Fibroblast of lung (primary cell): ENCODE measurements around the gene INHBC. TPM values are rescaled to one million over a fixed set of nuclear protein-coding genes. Genes with fewer than 3 reads are reported as not detected.
"Not testable (repeated sequence)": the region's sequence is repeated elsewhere in the genome, so short reads cannot be mapped to it uniquely, and the experiment has no call there.

ENCODE experiments used
- DNase-seq, 2 donors: peaks; one replicate each; pipeline versions ENCODE4 v3.0.0 to v3.0.0-alpha.2; 2010; ENCODE audit warnings: low read depth in 2 of 2
- H2AFZ ChIP-seq: 2 replicates; pipeline ENCODE4 v1.5.1; 2012; ENCODE audit warnings: low read length, control low read depth, inconsistent platforms
- H3K27ac ChIP-seq: 2 replicates; pipeline ENCODE4 v1.5.1; 2011; ENCODE audit warnings: low read length, control low read depth; ENCODE audit not compliant: insufficient read depth
- H3K27me3 ChIP-seq: 2 replicates; pipeline ENCODE4 v1.5.1; 2011; ENCODE audit warnings: mild to moderate bottlenecking, low read length; ENCODE audit not compliant: control insufficient read depth, insufficient read depth
- H3K36me3 ChIP-seq: 2 replicates; pipeline ENCODE4 v1.5.1; 2011; ENCODE audit warnings: low read length; ENCODE audit not compliant: control insufficient read depth, insufficient read depth
- H3K4me1 ChIP-seq: 2 replicates; pipeline ENCODE4 v1.5.1; 2011; ENCODE audit warnings: low read length; ENCODE audit not compliant: control insufficient read depth, insufficient read depth; ENCODE audit errors: extremely low read depth
- H3K4me2 ChIP-seq: 2 replicates; pipeline ENCODE4 v1.5.1; 2011; ENCODE audit warnings: low read length, control low read depth; ENCODE audit not compliant: insufficient read depth; ENCODE audit errors: extremely low read depth
- H3K4me3 ChIP-seq, 4 experiments: fragments of 200-600 bp in 1 of 4; sonication (generic) in 1 of 4; replicated peaks in 1 of 4; 2 replicates each; pipeline ENCODE4 v1.5.1; 2011 to 2016; ENCODE audit warnings: low read length in 4 of 4, low read depth in 3 of 4, mild to moderate bottlenecking in 3 of 4, control low read depth in 2 of 4, inconsistent platforms in 1 of 4, mixed read lengths in 1 of 4; ENCODE audit not compliant: insufficient read depth in 1 of 4; ENCODE audit errors: control extremely low read depth in 1 of 4
- H3K79me2 ChIP-seq: 2 replicates; pipeline ENCODE4 v1.5.1; 2012; ENCODE audit warnings: mild to moderate bottlenecking, low read length, inconsistent platforms; ENCODE audit not compliant: control insufficient read depth, insufficient read depth
- H3K9ac ChIP-seq: 2 replicates; pipeline ENCODE4 v1.5.1; 2011; ENCODE audit warnings: mild to moderate bottlenecking, low read length, control low read depth; ENCODE audit not compliant: insufficient read depth
- H3K9me3 ChIP-seq: 2 replicates; pipeline ENCODE4 v1.5.1; 2012; ENCODE audit warnings: low read depth, low read length; ENCODE audit not compliant: control insufficient read depth, insufficient read depth
- H4K20me1 ChIP-seq: 2 replicates; pipeline ENCODE4 v1.5.1; 2011; ENCODE audit warnings: low read length; ENCODE audit not compliant: control insufficient read depth, insufficient read depth; ENCODE audit errors: extremely low read depth
- CTCF ChIP-seq, 2 donors: IDR thresholded peaks in 1 of 2; conservative IDR thresholded peaks in 1 of 2; 1 replicate in 1 of 2; 2 replicates in 1 of 2; pipeline ENCODE4 v1.5.1; 2011 to 2012; ENCODE audit warnings: low read length in 2 of 2, control low read depth in 1 of 2, inconsistent platforms in 1 of 2, low read depth in 1 of 2, mild to moderate bottlenecking in 1 of 2
- EZH2 ChIP-seq: IDR thresholded peaks from 2 replicates; pipeline ENCODE4 v1.5.1; 2012; ENCODE audit warnings: low read length, control low read depth, mild to moderate bottlenecking; ENCODE audit errors: missing control alignments
- polyA plus RNA-seq, 2 donors: library from polyadenylated mRNA; depleted of rRNA in 1 of 2; stranded (reverse) in 1 of 2; unstranded in 1 of 2; fragments of >200 nt; gene quantifications; 2 replicates each; pipeline ENCODE4 v1.2.1, GENCODE V29; 2011 to 2012; ENCODE audit warnings: missing spikeins in 1 of 2
- total RNA-seq: library from RNA; depleted of rRNA; stranded (reverse); fragments of >200 nt; gene quantifications from 2 replicates; pipeline ENCODE4 v1.2.1, GENCODE V29; 2014

Gene INHBC
- total and polyA plus RNA-seq, 2 donors (not counting 1 experiment from before 2014, with no cell fraction given), result 0.05 TPM; not detected in 1

DNA sequence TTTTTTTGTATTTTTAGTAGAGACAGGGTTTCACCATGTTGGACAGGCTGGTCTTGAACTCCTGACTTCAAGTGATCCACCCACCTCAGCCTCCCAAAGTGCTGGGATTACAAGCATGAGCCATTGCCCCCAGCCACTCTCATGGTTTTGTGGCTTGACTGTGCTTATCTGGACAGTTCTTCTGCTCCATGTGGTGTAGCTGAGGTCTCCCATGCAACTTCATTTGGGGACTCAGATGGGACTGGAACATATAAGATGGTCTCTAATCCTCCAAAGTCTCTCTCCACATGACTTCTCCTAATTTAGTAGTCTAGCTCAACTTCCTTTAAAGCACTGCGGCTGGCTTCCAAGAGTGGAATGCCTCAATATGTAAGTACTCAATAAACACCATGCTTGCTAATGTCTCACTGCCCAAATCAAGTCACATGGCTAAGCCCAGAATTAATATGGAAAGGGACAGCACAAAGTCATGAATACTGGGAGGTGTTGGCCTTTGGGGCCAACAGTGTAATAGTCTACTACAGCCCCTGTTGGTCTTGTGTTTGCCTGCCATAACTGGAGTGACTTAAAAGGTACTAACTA, 7.4 kb downstream of the INHBC start:
- Histone ChIP-seq H3K9me3 (no peaks in the 10 kb centered on the region), H2AFZ (no peak overlapping the region), H3K4me3 (no peak overlapping the region), H3K27ac (no peak overlapping the region), H3K79me2 (no peaks in the 10 kb centered on the region), H3K36me3 (no peaks in the 10 kb centered on the region), H3K4me1 (no peaks in the 10 kb centered on the region), H3K27me3 (no peaks in the 10 kb centered on the region), H4K20me1 (no peaks in the 10 kb centered on the region), H3K9ac (no peak overlapping the region), H3K4me2 (no peak overlapping the region)
- DNase-seq, result no peak
- TF ChIP-seq EZH2 (no peak), CTCF (conservative IDR thresholded peaks at IDR 0.05 in 1 of 2, IDR thresholded peaks at IDR 0.05 in 1 of 2; ENCODE audit: low read depth in 1 of 2, low read length in 2 of 2) (no peak)

DNA sequence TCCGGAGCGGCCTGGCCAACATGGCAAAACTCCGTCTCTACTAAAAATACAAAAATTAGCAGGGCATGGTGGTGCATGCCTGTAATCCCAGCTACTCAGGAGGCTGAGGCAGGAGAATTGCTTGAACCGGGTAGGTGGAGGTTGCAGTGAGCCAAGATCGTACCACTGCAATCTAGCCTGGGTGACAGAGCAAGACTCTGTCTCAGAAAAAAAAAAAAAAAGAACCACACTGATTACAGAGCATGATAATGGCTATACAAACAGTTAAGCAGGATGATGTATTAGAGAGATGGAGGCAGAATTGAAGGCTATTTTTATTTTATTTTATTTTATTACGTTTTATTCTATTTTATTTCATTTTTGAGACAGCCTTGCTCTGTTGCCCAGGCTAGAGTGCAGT, 9.8 kb downstream of the INHBC start:
- H3K4me2 ChIP-seq, H3K4me1 ChIP-seq, H4K20me1 ChIP-seq, H3K9me3 ChIP-seq, H3K4me3 ChIP-seq, H3K36me3 ChIP-seq, H3K9ac ChIP-seq, H3K27me3 ChIP-seq, H3K27ac ChIP-seq, H2AFZ ChIP-seq, DNase-seq, H3K79me2 ChIP-seq: not testable (repeated sequence)

- TF ChIP-seq CTCF (conservative IDR thresholded peaks at IDR 0.05 in 1 of 2, IDR thresholded peaks at IDR 0.05 in 1 of 2; ENCODE audit: low read depth in 1 of 2, low read length in 2 of 2) (no peak), EZH2 (no peak)
- DNase-seq, result no peak
- Histone ChIP-seq H3K27me3 (no peaks in the 10 kb centered on the region), H3K4me2 (no peak overlapping the region), H3K79me2 (no peaks in the 10 kb centered on the region), H3K9me3 (no peaks in the 10 kb centered on the region), H3K9ac (no peak overlapping the region), H3K4me3 (no peak overlapping the region), H2AFZ (no peak overlapping the region), H3K27ac (no peak overlapping the region), H4K20me1 (no peaks in the 10 kb centered on the region), H3K36me3 (no peaks in the 10 kb centered on the region), H3K4me1 (no peaks in the 10 kb centered on the region)
Measured at GRCh38 chr12:57444744-57445143, 10.2 kb downstream of the INHBC start.
